ENCODE data around the gene LTBP1.

LTBP1 gene

DNA sequence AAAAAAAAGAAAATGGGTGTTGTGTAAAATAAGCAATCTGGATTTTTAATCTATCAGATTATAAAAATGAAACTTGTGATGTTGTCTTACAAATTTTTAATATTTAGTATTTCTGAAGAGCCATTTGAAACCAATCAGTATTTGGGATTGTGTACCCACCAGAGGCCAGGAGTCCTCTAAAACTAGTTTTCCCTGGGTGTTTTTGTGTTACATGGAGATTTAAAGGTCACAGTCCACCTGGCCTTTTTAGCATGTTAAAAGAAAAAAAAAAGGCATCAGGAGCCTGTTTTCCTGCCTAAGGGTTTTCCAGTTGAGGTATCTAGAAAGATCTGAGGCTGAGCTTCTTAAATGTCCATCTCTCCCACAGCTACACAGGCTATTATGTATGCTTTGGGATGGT is 221.7 kb downstream of the LTBP1 start:
- TF ChIP-seq NFIC (IDR thresholded peaks at IDR 0.05): no peak
- TF ChIP-seq YY1 (IDR thresholded peaks at IDR 0.05; ENCODE audit: low read depth): no peak
- TF ChIP-seq, protein P1, sequence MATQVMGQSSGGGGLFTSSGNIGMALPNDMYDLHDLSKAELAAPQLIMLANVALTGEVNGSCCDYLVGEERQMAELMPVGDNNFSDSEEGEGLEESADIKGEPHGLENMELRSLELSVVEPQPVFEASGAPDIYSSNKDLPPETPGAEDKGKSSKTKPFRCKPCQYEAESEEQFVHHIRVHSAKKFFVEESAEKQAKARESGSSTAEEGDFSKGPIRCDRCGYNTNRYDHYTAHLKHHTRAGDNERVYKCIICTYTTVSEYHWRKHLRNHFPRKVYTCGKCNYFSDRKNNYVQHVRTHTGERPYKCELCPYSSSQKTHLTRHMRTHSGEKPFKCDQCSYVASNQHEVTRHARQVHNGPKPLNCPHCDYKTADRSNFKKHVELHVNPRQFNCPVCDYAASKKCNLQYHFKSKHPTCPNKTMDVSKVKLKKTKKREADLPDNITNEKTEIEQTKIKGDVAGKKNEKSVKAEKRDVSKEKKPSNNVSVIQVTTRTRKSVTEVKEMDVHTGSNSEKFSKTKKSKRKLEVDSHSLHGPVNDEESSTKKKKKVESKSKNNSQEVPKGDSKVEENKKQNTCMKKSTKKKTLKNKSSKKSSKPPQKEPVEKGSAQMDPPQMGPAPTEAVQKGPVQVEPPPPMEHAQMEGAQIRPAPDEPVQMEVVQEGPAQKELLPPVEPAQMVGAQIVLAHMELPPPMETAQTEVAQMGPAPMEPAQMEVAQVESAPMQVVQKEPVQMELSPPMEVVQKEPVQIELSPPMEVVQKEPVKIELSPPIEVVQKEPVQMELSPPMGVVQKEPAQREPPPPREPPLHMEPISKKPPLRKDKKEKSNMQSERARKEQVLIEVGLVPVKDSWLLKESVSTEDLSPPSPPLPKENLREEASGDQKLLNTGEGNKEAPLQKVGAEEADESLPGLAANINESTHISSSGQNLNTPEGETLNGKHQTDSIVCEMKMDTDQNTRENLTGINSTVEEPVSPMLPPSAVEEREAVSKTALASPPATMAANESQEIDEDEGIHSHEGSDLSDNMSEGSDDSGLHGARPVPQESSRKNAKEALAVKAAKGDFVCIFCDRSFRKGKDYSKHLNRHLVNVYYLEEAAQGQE (IDR thresholded peaks at IDR 0.05; ENCODE audit: low read depth): no peak
- no peak for TF ChIP-seq FOXM1 (IDR thresholded peaks at IDR 0.05; ENCODE audit: borderline replicate concordance, low read depth)
- TF ChIP-seq TEAD4 (IDR thresholded peaks at IDR 0.05): no peak
- TF ChIP-seq TAF1 (IDR thresholded peaks at IDR 0.05; ENCODE audit: low read depth): no peak
- TF ChIP-seq ZBTB7A (IDR thresholded peaks at IDR 0.05; ENCODE audit: low read depth): no peak
- TF ChIP-seq RAD21 (IDR thresholded peaks at IDR 0.05; ENCODE audit: low read depth): no peak
- no peak for TF ChIP-seq CREB1 (IDR thresholded peaks at IDR 0.05; ENCODE audit: low read depth)
- TF ChIP-seq CEBPB (IDR thresholded peaks at IDR 0.05): no peak
- TF ChIP-seq EGR1 (IDR thresholded peaks at IDR 0.05): no peak
- no peak for TF ChIP-seq EP300 (IDR thresholded peaks at IDR 0.05; ENCODE audit: borderline replicate concordance)
- no peak for TF ChIP-seq TCF12 (IDR thresholded peaks at IDR 0.05; ENCODE audit: low read depth)
- no peak for TF ChIP-seq MAX (IDR thresholded peaks at IDR 0.05)
- no peak for TF ChIP-seq USF1 (IDR thresholded peaks at IDR 0.05)

- TF ChIP-seq EGR1 (IDR thresholded peaks at IDR 0.05) (no peak), YY1 (IDR thresholded peaks at IDR 0.05; ENCODE audit: low read depth) (no peak), EP300 (IDR thresholded peaks at IDR 0.05; ENCODE audit: borderline replicate concordance) (no peak), USF1 (IDR thresholded peaks at IDR 0.05) (no peak), NFIC (IDR thresholded peaks at IDR 0.05) (no peak), CEBPB (IDR thresholded peaks at IDR 0.05) (no peak), ZBTB7A (IDR thresholded peaks at IDR 0.05; ENCODE audit: low read depth) (no peak), TCF12 (IDR thresholded peaks at IDR 0.05; ENCODE audit: low read depth) (no peak), RAD21 (IDR thresholded peaks at IDR 0.05; ENCODE audit: low read depth) (no peak), FOXM1 (IDR thresholded peaks at IDR 0.05; ENCODE audit: borderline replicate concordance, low read depth) (no peak)
- TF ChIP-seq, protein P1 (IDR thresholded peaks at IDR 0.05; ENCODE audit: low read depth): no peak
Measured at GRCh38 chr2:33168922-33169321, 222.2 kb downstream of the LTBP1 start.

GRCh38 chr2:33177627-33178026 is 230.9 kb downstream of the LTBP1 start:
- TF ChIP-seq EGR1 (IDR thresholded peaks at IDR 0.05) (no peak), NFIC (IDR thresholded peaks at IDR 0.05) (no peak), EP300 (IDR thresholded peaks at IDR 0.05; ENCODE audit: borderline replicate concordance) (no peak), ZBTB7A (IDR thresholded peaks at IDR 0.05; ENCODE audit: low read depth) (no peak), CEBPB (IDR thresholded peaks at IDR 0.05) (no peak), TCF12 (IDR thresholded peaks at IDR 0.05; ENCODE audit: low read depth) (no peak), USF1 (IDR thresholded peaks at IDR 0.05) (no peak), YY1 (IDR thresholded peaks at IDR 0.05; ENCODE audit: low read depth) (no peak), TAF1 (IDR thresholded peaks at IDR 0.05; ENCODE audit: low read depth) (no peak), MAX (IDR thresholded peaks at IDR 0.05) (no peak), RAD21 (IDR thresholded peaks at IDR 0.05; ENCODE audit: low read depth) (no peak), FOXM1 (IDR thresholded peaks at IDR 0.05; ENCODE audit: borderline replicate concordance, low read depth) (no peak), CREB1 (IDR thresholded peaks at IDR 0.05; ENCODE audit: low read depth) (no peak), TEAD4 (IDR thresholded peaks at IDR 0.05) (no peak)
- TF ChIP-seq, protein P1 (IDR thresholded peaks at IDR 0.05; ENCODE audit: low read depth): no peak

DNA sequence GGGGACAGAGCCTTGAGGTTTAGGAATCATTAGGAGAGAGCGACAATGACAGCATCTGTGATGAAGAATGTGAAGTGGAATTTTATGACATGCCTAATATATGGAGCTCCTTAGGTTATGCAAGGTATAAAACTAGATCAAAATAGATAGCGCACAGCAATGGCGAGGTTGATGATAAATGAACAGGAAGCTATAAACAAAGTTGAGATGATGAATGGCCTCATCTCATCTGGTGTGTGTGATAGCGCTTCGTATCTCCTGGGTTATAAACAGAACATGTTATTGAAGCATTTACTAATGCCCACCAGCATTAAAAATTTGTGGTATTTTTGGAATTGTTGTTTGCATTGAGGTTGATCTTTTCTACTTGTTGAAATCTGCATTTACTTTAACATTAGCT is 231.5 kb downstream of the LTBP1 start:
- TF ChIP-seq EP300 (IDR thresholded peaks at IDR 0.05; ENCODE audit: borderline replicate concordance): no peak
- no peak for TF ChIP-seq NFIC (IDR thresholded peaks at IDR 0.05)
- no peak for TF ChIP-seq USF1 (IDR thresholded peaks at IDR 0.05)
- no peak for TF ChIP-seq RAD21 (IDR thresholded peaks at IDR 0.05; ENCODE audit: low read depth)

All from Ishikawa (cell line).